ENCODE measurements around the gene ABO. TPM values are rescaled to one million over a fixed set of nuclear protein-coding genes. Genes with fewer than 3 reads are reported as not detected.

Gene ABO
- total RNA-seq, 1 experiment from 2014 or later = 1.2 TPM

GRCh38 chr9:133307301-133307700 is 32.3 kb upstream of the ABO start:
- Histone ChIP-seq H3K27ac (ENCODE audit: low read depth, low read length) (no peak overlapping the region), H3K27me3 (ENCODE audit: insufficient read depth, low read length) (0 out of 2 replicates have a peak, but pooled peaks cover 3% of the 10 kb centered on the region), H3K4me1 (ENCODE audit: control insufficient read depth in 1 of 2, insufficient read depth in 2 of 2, low read length in 2 of 2) (no peaks in the 10 kb centered on the region), H2AFZ (ENCODE audit: low read depth, low read length, poor library complexity, severe bottlenecking) (no peak overlapping the region), H3K4me3 (replicated peaks in 1 of 2; ENCODE audit: low read depth in 1 of 2, low read length in 2 of 2) (no peak overlapping the region), H3K4me2 (ENCODE audit: low read length) (no peak overlapping the region), H3K9ac (ENCODE audit: low read length) (no peak overlapping the region), H3K9me3 (ENCODE audit: control insufficient read depth in 1 of 2, insufficient read depth in 1 of 2, low read depth in 1 of 2, low read length in 2 of 2) (peaks cover 0 to 3% of the 10 kb centered on the region in 2 experiments; a peak in 1 of 4 replicates), H3K36me3 (ENCODE audit: control insufficient read depth in 1 of 2, insufficient read depth in 2 of 2, low read length in 2 of 2) (no peaks in the 10 kb centered on the region), H4K20me1 (ENCODE audit: insufficient read depth) (no peaks in the 10 kb centered on the region), H3K79me2 (ENCODE audit: insufficient read depth, low read length) (no peaks in the 10 kb centered on the region), H3K9me2 (ENCODE audit: insufficient read depth) (no peaks in the 10 kb centered on the region)
- no peak for DNase-seq (ENCODE audit: low read depth, low spot score)
- BruUV-seq (replicated peaks) = no TSS peak
- intact Hi-C loops (cut with micrococcal nuclease) = no loop called here
- RAD21 ChIA-PET (ENCODE audit: low non-redundant PET in 1 of 2, low total read pairs in 2 of 2, uncharacterized antibody in 2 of 2, unreplicated experiment in 2 of 2) = no interaction called here
- TF ChIP-seq ZBTB33 (IDR thresholded peaks at IDR 0.05; ENCODE audit: extremely low read depth, insufficient replicate concordance, low read length) = no peak
- TF ChIP-seq YY1 (IDR thresholded peaks at IDR 0.05; ENCODE audit: extremely low read depth, insufficient replicate concordance, low read depth, low read length) = no peak
- TF ChIP-seq POLR2AphosphoS5 (IDR thresholded peaks at IDR 0.05; ENCODE audit: low read depth, low read length) = no peak
- no peak for TF ChIP-seq CEBPB (IDR thresholded peaks at IDR 0.05; ENCODE audit: low read depth)
- TF ChIP-seq ZNF274 (IDR thresholded peaks at IDR 0.05; ENCODE audit: low read depth, low read length) = no peak
- no peak for TF ChIP-seq JUND (IDR thresholded peaks at IDR 0.05)
- TF ChIP-seq, protein P1, sequence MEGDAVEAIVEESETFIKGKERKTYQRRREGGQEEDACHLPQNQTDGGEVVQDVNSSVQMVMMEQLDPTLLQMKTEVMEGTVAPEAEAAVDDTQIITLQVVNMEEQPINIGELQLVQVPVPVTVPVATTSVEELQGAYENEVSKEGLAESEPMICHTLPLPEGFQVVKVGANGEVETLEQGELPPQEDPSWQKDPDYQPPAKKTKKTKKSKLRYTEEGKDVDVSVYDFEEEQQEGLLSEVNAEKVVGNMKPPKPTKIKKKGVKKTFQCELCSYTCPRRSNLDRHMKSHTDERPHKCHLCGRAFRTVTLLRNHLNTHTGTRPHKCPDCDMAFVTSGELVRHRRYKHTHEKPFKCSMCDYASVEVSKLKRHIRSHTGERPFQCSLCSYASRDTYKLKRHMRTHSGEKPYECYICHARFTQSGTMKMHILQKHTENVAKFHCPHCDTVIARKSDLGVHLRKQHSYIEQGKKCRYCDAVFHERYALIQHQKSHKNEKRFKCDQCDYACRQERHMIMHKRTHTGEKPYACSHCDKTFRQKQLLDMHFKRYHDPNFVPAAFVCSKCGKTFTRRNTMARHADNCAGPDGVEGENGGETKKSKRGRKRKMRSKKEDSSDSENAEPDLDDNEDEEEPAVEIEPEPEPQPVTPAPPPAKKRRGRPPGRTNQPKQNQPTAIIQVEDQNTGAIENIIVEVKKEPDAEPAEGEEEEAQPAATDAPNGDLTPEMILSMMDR (IDR thresholded peaks at IDR 0.05 in 2 of 3, conservative IDR thresholded peaks at IDR 0.05 in 1 of 3; ENCODE audit: borderline replicate concordance in 1 of 3, insufficient read depth in 1 of 3, low read depth in 2 of 3, low read length in 2 of 3) = no peak
- TF ChIP-seq ELF1 (IDR thresholded peaks at IDR 0.05; ENCODE audit: borderline replicate concordance, low read depth) = no peak
- TF ChIP-seq SP1 (IDR thresholded peaks at IDR 0.05; ENCODE audit: low read depth) = no peak
- TF ChIP-seq FOSL1 (IDR thresholded peaks at IDR 0.05; ENCODE audit: low read depth) = no peak
- TF ChIP-seq CBX3 (IDR thresholded peaks at IDR 0.05; ENCODE audit: low read depth) = no peak
- TF ChIP-seq SRF (IDR thresholded peaks at IDR 0.05; ENCODE audit: low read depth) = no peak
- TF ChIP-seq EZH2 (IDR thresholded peaks at IDR 0.05) = no peak
- TF ChIP-seq, protein P2, sequence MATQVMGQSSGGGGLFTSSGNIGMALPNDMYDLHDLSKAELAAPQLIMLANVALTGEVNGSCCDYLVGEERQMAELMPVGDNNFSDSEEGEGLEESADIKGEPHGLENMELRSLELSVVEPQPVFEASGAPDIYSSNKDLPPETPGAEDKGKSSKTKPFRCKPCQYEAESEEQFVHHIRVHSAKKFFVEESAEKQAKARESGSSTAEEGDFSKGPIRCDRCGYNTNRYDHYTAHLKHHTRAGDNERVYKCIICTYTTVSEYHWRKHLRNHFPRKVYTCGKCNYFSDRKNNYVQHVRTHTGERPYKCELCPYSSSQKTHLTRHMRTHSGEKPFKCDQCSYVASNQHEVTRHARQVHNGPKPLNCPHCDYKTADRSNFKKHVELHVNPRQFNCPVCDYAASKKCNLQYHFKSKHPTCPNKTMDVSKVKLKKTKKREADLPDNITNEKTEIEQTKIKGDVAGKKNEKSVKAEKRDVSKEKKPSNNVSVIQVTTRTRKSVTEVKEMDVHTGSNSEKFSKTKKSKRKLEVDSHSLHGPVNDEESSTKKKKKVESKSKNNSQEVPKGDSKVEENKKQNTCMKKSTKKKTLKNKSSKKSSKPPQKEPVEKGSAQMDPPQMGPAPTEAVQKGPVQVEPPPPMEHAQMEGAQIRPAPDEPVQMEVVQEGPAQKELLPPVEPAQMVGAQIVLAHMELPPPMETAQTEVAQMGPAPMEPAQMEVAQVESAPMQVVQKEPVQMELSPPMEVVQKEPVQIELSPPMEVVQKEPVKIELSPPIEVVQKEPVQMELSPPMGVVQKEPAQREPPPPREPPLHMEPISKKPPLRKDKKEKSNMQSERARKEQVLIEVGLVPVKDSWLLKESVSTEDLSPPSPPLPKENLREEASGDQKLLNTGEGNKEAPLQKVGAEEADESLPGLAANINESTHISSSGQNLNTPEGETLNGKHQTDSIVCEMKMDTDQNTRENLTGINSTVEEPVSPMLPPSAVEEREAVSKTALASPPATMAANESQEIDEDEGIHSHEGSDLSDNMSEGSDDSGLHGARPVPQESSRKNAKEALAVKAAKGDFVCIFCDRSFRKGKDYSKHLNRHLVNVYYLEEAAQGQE (IDR thresholded peaks at IDR 0.05; ENCODE audit: low read depth) = no peak
- CTCF ChIA-PET = no interaction called here
- POLR2A ChIA-PET = interaction anchor here (0.6 kb wide), 2 partner anchors 38 to 168 kb away, joined by 3 to 4 read pairs; no protein-coding TSS in a partner anchor
- ATAC-seq = no peak

All from HCT116 (cell line).